ENCODE data around the gene CYBB. TPM values are rescaled to one million over a fixed set of nuclear protein-coding genes. Genes with fewer than 3 reads are reported as not detected.

CYBB gene
- total RNA-seq, 2 donors from 2014 or later = 38.7 to 39.9 TPM

- no peak for TF ChIP-seq CTCF (IDR thresholded peaks at IDR 0.05)
- H3K36me3 ChIP-seq = no peaks in the 10 kb centered on the region
- H3K27me3 ChIP-seq (replicated peaks; ENCODE audit: insufficient read depth) = no peaks in the 10 kb centered on the region
- no peak overlapping the region for H3K4me3 ChIP-seq
- no peak overlapping the region for H3K27ac ChIP-seq
- no peak for ATAC-seq (ENCODE audit: insufficient number of reproducible peaks, low FRiP score, low read depth)
- H3K9me3 ChIP-seq = no peaks in the 10 kb centered on the region
- DNase-seq (ENCODE audit: low spot score) = no peak
- no peaks in the 10 kb centered on the region for H3K4me1 ChIP-seq (ENCODE audit: control insufficient read depth in 1 of 2, low read depth in 2 of 2)
Observed at GRCh38 chrX:37803057-37803456, 23.2 kb downstream of the CYBB start.

- no peak overlapping the region for H3K4me3 ChIP-seq
- no peaks in the 10 kb centered on the region for H3K9me3 ChIP-seq
- H3K4me1 ChIP-seq (ENCODE audit: control insufficient read depth in 1 of 2, low read depth in 2 of 2) = no peaks in the 10 kb centered on the region
- ATAC-seq (ENCODE audit: insufficient number of reproducible peaks, low FRiP score, low read depth) (no peak), DNase-seq (ENCODE audit: low spot score) (no peak)
- no peaks in the 10 kb centered on the region for H3K27me3 ChIP-seq (replicated peaks; ENCODE audit: insufficient read depth)
- TF ChIP-seq CTCF (IDR thresholded peaks at IDR 0.05) = no peak
- H3K36me3 ChIP-seq = no peaks in the 10 kb centered on the region
- no peak overlapping the region for H3K27ac ChIP-seq
Observed at GRCh38 chrX:37809970-37810369, 30.1 kb downstream of the CYBB start.

- no peaks in the 10 kb centered on the region for H3K4me1 ChIP-seq (ENCODE audit: control insufficient read depth in 1 of 2, low read depth in 2 of 2)
- ATAC-seq (ENCODE audit: insufficient number of reproducible peaks, low FRiP score, low read depth) = no peak
- H3K9me3 ChIP-seq = no peaks in the 10 kb centered on the region
- H3K27me3 ChIP-seq (replicated peaks; ENCODE audit: insufficient read depth) = no peaks in the 10 kb centered on the region
- H3K4me3 ChIP-seq = no peak overlapping the region
- H3K36me3 ChIP-seq = no peaks in the 10 kb centered on the region
- no peak overlapping the region for H3K27ac ChIP-seq
- no peak for TF ChIP-seq CTCF (IDR thresholded peaks at IDR 0.05)
- no peak for DNase-seq (ENCODE audit: low spot score)
Observed at GRCh38 chrX:37812110-37812509, 32.3 kb downstream of the CYBB start.

GRCh38 chrX:37813570-37813969 lies 33.7 kb downstream of the CYBB start:
- no peak overlapping the region for H3K4me3 ChIP-seq
- no peaks in the 10 kb centered on the region for H3K27me3 ChIP-seq (replicated peaks; ENCODE audit: insufficient read depth)

GRCh38 chrX:37815366-37815765 lies 35.5 kb downstream of the CYBB start:
- H3K27me3 ChIP-seq (replicated peaks; ENCODE audit: insufficient read depth) = no peaks in the 10 kb centered on the region
- no peaks in the 10 kb centered on the region for H3K9me3 ChIP-seq
- no peaks in the 10 kb centered on the region for H3K4me1 ChIP-seq (ENCODE audit: control insufficient read depth in 1 of 2, low read depth in 2 of 2)
- H3K36me3 ChIP-seq = no peaks in the 10 kb centered on the region
- ATAC-seq (ENCODE audit: insufficient number of reproducible peaks, low FRiP score, low read depth) (no peak), DNase-seq (ENCODE audit: low spot score) (no peak)
- no peak for TF ChIP-seq CTCF (IDR thresholded peaks at IDR 0.05)
- H3K4me3 ChIP-seq = no peak overlapping the region
- no peak overlapping the region for H3K27ac ChIP-seq

More at GRCh38 chrX:37813570-37813969, 33.7 kb downstream of the CYBB start:
- DNase-seq (ENCODE audit: low spot score) (no peak), ATAC-seq (ENCODE audit: insufficient number of reproducible peaks, low FRiP score, low read depth) (no peak)
- Histone ChIP-seq H3K4me1 (ENCODE audit: control insufficient read depth in 1 of 2, low read depth in 2 of 2) (no peaks in the 10 kb centered on the region), H3K36me3 (no peaks in the 10 kb centered on the region), H3K9me3 (no peaks in the 10 kb centered on the region), H3K27ac (no peak overlapping the region)
- no peak for TF ChIP-seq CTCF (IDR thresholded peaks at IDR 0.05)

Measured in thoracic aorta (tissue), 2 donors.